Stimulated activated CD4-positive, alpha-beta T cell treated with anti-CD3 and anti-CD28 coated beads, Interleukin-2, amount 100 ng/mL, for 4 hours (primary cell): ENCODE measurements around the gene CYB5R4.
"Not testable (repeated sequence)": the region's sequence is repeated elsewhere in the genome, so short reads cannot be mapped to it uniquely, and the experiment has no call there.

Source experiments
- DNase-seq: peaks from one replicate; pipeline ENCODE4 v3.0.0-alpha.2; 2020; ENCODE audit warnings: low read depth

Gene CYB5R4

GRCh38 chr6:83867043-83867442, 7.6 kb downstream of the CYB5R4 start:
- DNase-seq = no peak

DNA sequence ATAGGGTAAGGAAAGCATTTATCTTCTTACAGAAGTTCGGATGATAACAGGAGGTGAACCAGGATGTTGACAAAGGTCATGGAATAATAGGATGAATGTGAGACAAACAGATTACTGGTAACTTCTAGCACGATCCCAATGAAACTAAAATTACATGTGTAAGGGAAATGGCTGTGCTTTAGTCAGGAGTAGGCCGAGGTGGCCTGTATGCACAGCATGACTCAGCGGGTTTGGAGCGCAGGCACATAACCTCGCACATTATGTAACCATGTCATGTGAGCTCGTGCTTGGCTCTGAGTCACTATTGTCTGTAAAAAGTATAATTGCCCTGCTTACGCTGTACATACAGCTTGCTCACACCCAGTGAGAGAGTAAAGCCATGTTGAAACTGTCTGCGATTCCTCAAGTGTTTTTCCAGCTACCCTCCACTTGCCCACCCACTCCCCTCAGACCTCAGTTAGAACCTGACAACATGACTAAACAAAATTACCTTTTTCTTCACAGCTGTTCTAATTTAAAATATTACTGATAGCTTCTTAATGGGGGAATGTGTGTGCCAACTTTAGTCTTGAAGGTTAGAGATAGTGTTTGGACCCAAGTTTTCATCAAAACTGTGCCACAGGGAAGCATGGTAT, 8.2 kb downstream of the CYB5R4 start:
- no peak for DNase-seq

- no peak for DNase-seq
Measured at GRCh38 chr6:83868639-83869038, 9.2 kb downstream of the CYB5R4 start.

DNA sequence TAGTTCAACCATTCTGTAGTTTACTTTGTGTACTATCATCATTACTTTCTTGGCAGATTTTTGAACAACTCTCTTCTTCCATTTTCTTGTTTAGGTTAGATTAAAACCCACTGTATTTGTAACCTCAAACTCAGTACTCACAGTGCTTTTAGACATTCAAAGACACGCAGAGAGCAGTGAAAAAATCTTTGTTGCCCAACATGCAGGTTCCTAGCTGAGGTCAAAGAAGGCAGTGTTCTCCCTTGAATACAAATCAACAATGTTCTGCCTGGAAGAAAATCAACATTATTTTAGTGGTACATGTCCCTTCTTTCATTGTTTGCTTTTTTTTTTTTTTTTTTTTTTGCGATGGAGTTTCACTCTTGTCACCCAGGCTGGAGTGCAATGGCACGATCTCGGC, 11.2 kb downstream of the CYB5R4 start:
- no peak for DNase-seq

- DNase-seq = no peak
Measured at GRCh38 chr6:83872386-83873118, 13.1 kb downstream of the CYB5R4 start.

- no peak for DNase-seq
Measured at GRCh38 chr6:83873869-83874268, 14.4 kb downstream of the CYB5R4 start.

DNA sequence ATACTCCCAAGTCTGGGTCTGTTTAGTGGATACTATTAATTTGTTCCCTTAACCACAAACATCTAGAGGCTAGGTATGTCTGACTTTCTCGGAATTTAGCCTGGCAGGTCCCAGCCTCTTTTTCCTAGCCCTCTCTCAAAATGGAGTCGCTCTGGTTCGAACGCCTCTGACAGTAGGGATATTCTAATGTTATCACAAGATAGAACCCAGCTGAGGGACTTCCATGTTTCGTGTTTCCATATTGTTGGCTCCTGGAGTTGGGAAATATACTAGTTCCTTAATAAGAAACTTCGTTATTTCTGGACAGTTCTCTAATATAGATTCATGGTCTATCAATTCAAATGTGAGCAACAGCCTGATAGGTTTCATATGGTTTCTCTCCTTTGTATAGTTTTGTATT, 16.4 kb downstream of the CYB5R4 start:
- no peak for DNase-seq

GRCh38 chr6:83878902-83879644, 19.6 kb downstream of the CYB5R4 start:
- DNase-seq = no peak

DNA sequence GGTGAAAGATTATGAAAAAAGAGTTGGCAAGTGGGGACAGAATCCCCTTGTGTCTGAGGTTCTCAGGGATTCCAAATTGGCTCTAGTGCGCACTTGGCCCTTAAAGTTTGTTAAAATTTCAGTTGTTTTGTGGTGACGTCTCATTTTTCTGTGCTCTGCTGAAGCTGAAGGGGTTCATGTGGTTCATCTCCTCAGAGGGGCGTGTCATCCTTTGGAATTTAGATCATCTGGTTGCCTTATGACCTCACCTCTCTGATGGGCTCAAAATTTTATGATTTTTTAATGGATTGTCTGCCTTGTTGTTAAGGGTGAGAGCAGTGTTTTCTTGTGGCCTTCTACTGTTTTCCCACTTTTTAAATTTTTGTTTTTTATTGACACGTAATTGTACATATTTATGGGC, 20.3 kb downstream of the CYB5R4 start:
- DNase-seq = no peak

DNA sequence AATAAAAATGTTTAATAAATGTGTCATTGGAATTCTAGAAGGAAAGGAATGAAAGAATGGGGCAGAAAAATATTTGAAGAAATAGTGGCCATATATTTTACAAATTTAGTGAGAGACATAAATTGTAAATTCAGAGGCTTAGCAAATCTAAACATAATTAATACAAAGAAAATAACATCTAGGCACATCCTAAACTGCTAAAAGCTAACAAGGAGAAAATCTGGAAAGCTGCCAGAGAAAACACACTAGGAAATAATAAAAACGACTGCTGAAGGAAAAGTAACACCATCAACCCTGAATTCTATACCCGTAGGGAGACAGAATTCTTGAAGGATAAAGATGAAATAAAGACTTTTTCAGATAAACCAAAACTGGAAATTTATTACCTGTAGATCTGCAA, 23.8 kb downstream of the CYB5R4 start:
- no peak for DNase-seq

GRCh38 chr6:83884523-83884922, 25.0 kb downstream of the CYB5R4 start:
- DNase-seq = no peak

DNA sequence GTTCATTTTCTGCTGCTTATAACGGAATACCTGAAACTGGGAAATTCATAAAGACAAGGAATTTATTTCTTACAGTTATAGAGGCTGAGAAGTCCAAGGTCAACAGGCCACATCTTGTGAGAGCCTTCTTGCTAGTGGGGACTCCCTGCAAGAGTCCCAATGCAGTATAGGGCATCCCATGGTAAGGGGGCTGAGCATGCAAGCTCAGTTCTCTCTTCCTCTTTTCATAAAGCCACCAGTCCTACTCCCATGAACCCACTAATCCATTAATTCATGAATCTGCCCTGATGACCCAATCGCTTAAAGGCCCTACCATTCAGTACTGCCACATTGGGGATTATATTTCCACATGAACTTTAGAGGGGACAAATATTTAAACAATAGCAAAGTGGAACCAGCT, 26.5 kb downstream of the CYB5R4 start:
- DNase-seq = no peak

GRCh38 chr6:83889621-83890020, 30.1 kb downstream of the CYB5R4 start:
- DNase-seq = no peak

DNA sequence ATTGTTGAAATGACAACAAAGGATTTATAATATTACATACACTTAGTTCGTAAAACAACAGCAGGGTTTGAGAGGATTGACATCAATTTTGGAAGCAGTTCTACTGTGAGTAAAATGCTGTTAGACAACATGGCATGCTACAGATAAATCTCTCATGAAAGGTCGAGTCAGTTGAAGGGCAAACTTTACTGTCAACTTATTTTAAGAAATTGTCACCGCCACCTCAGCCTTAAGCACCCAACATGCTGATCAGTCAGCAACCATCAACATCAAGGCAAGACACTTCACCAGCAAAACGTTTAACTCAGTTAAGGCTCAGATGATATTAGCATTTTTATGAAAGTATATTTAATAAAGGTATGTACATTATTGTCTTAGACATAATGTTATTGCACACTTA, 31.0 kb downstream of the CYB5R4 start:
- DNase-seq = no peak

DNA sequence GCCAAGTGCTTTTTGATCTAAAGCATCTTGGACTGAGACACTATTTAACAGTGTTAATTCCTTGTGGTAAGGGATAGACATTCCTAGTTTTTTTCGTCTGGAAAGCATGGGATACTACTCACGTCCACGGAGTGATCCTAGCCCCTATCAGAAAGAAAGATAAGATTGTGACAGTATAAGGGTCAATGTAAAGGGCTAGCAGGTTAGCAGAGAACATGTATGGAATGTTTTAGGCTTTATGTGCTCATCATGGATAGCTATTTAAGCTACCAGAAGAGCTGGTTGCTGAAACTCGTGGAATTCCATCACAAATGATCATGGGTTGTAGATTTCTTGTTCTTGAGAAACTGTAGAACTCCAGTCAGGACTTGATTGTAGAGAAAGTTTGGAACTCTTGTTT, 32.1 kb downstream of the CYB5R4 start:
- DNase-seq = no peak

DNA sequence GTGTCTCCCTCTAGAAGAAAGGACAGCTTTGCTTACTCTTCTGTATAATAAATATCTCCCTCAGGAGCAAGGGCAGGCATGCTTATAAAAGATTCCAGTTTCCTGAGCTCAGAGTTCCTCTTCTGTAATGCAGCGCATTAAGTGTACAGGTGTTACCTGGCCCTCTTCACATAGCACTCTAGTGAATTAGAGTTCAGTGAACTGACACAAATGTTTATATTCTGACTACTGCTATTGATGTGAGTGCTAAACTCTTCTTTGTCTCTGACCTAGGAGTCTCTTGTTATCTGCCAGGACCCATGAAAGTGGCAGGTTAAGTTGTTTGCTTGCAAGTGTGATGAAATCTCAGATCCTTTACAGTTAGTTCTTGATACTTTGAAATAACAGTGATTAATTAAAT, 33.5 kb downstream of the CYB5R4 start:
- no peak for DNase-seq

GRCh38 chr6:83897094-83897493, 37.6 kb downstream of the CYB5R4 start:
- DNase-seq = not testable (repeated sequence)

- DNase-seq = no peak
Measured at GRCh38 chr6:83901624-83902023, 42.1 kb downstream of the CYB5R4 start.

- no peak for DNase-seq
Measured at GRCh38 chr6:83904395-83904794, 44.9 kb downstream of the CYB5R4 start.

DNA sequence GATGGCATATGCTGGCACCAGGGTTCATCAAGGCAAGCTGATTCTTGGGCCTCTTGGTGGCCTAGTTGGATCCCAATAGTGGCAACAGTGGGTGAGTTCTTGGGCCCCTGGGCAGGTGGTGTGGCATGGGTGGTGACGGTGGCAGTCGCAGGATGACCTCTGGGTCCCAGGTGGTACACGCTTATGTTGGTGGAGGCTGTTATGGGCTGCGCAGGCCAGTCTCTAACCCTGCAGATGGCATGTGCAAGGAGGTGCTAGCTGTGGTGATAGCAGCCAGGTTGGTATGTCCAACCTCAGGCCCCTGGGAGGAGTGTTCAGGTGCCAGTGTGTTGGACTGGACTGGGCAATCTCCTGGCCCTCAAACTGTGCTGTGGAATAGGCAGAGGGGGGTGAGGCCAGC, 46.2 kb downstream of the CYB5R4 start:
- no peak for DNase-seq

DNA sequence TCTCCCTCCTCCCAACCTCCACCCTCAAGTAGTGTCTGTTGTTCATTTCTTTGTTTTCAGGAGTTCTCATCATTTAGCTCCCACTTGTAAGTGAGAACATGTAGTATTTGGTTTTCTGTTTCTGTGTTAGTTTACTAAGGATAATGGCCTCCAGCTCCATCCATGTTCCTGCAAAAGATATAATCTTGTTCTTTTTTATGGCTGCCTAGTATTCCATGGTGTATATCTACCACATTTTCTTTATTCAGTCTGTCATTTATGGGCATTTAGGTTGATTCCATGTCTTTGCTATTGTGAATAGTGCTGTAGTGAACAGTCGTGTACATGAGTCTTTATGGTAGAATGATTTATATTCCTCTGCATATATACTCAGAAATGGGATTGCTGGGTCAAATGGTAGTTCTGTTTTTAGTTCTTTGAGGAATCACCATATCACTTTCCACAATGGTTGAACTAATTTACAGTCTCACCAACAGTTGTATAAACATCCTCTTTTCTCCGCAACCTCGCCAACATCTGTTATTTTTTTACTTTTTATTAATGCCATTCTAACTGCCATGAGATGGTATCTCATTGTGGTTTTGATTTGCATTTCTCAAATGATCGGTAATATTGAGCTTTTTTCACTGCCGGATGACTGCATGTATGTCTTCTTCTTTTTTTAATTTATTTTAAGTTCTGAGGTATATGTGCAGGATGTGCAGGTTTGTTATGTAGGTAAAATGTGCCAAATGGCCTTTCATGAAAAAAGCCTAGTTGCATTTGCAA, 48.3 kb downstream of the CYB5R4 start:
- DNase-seq = not testable (repeated sequence)

DNA sequence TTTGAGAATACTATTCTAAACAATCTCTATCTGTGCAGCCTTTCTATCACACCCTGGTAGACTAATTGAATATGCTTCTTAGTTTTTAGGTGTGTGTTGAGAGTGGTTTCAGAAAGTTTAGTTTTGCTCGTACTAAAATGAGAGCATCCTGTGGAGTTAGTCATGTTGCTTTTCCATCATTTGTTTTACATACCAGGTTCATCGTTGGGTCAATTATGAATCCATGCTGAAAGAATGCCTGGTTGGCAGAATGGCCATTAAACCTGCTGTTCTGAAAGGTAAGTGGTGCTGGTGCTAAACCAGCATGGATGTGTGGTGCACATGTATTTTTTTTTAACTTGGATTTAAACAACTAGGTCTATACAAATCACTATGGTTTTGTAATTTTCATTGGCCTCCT, 49.3 kb downstream of the CYB5R4 start:
- DNase-seq = no peak

- no peak for DNase-seq
Measured at GRCh38 chr6:83911278-83911677, 51.8 kb downstream of the CYB5R4 start.
